Activated CD8-positive, alpha-beta memory T cell treated with anti-CD3 and anti-CD28 coated beads for 1 hour (primary cell): Measurements from ENCODE around the gene PRSS53.
"Not testable (repeated sequence)": the region's sequence is repeated elsewhere in the genome, so short reads cannot be mapped to it uniquely, and the experiment has no call there.

ENCODE experiments used
- DNase-seq, 2 donors: peaks; one replicate each; pipeline ENCODE4 v3.0.0-alpha.2; 2020; ENCODE audit warnings: low read depth in 1 of 2; ENCODE audit errors: extremely low read depth in 1 of 2

The PRSS53 gene

DNA sequence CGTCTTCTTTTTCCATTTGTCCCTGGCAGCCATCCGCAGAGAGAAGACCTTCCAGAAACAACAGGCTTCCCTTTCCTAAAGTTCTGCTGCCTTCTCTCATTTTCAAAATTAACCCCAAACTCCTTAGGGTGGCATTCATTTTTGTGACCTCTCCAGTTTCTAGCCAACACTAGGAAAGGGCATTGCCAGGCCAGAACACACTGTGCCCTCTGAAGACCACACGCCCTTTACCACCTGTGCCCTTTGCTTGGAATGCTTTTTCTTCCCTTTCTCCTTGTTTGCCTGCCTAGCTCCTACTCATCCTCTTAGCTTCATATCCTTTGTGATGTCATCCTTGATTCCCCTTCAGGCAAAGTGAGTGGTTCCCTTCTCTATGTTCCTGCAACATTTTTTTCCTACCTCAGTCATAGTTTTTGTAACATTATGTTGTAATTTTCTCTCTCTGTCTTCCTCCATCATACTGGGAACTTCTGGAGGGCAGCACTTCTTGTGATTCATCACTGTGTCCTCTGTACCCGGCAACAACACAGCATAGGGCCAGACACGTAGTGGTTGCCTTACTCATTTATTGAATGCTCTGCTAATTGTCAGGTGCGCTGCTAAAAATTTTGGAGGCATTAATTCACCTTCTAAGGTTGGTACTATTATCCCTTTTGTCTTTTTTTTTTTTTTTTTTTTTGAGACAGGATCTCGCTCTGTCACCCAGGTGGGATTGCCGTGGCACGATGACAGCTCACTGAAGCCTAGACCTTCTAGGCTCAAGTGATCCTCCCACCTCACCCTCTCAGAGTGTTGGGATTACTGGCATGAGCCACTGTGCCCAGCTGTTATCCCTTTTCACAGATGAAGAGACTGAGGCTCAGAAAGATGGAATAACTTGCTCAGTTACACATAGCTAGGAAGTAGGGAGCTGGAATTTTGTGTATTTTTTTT lies 29.7 kb upstream of the PRSS53 start:
- no peak for DNase-seq

DNA sequence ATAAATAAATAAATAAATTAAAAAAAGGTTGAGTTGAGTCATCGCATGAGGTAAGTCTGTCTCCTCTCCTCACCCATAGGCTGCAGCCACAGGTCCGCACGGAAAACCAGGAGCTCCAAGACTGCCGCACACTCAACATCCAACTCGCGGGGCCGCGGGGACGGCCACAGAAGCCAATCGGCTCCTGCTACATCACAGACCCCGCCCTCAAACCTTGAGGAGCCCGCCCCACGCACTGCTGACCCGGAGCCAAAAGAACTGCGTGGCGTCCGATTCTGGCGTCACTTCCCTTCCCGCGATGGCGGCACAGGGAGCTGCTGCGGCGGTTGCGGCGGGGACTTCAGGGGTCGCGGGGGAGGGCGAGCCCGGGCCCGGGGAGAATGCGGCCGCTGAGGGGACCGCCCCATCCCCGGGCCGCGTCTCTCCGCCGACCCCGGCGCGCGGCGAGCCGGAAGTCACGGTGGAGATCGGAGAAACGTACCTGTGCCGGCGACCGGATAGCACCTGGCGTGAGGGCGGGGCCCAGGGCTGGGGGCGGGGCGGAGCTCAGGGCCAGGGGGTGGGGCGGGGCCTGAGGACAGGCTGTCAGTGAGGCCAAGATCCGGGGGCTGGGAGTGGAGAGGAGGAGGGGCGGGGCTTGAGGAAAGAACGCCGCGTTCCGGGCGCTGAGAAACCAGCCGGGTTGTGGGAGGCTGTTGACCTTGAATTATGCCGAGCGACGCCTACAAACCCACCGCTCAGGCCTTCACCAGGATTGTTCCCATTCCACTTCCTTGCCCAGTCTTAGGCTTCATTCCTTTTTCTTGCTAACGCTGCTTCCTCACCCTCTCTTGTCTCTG lies 28.9 kb upstream of the PRSS53 start, which contains the start of gene KAT8:
KAT8 (plus strand) TSS at position 281 of the 839 bp plus-strand sequence; CDS start at position 299, 18 bp downstream.
- peak; percentile 91 to 92 for DNase-seq

DNA sequence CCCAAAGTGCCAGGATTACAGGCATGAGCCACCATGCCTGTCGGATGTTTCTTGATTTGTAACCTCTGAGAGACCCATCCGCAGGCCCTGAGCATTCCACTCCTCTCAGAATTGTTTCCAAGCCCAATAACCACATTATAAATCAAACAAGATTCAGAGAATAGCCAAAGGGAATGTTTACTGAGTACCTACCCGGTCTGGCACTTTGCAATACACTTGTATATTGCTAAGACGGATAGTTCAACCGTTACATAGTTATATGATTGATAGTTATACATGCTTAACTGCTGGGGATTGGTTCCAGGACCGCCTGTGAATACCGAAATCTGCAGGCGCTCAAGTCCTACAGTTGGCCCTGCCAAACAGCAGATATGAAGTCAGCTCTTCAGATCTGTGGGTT lies 25.7 kb upstream of the PRSS53 start:
- no peak for DNase-seq

DNA sequence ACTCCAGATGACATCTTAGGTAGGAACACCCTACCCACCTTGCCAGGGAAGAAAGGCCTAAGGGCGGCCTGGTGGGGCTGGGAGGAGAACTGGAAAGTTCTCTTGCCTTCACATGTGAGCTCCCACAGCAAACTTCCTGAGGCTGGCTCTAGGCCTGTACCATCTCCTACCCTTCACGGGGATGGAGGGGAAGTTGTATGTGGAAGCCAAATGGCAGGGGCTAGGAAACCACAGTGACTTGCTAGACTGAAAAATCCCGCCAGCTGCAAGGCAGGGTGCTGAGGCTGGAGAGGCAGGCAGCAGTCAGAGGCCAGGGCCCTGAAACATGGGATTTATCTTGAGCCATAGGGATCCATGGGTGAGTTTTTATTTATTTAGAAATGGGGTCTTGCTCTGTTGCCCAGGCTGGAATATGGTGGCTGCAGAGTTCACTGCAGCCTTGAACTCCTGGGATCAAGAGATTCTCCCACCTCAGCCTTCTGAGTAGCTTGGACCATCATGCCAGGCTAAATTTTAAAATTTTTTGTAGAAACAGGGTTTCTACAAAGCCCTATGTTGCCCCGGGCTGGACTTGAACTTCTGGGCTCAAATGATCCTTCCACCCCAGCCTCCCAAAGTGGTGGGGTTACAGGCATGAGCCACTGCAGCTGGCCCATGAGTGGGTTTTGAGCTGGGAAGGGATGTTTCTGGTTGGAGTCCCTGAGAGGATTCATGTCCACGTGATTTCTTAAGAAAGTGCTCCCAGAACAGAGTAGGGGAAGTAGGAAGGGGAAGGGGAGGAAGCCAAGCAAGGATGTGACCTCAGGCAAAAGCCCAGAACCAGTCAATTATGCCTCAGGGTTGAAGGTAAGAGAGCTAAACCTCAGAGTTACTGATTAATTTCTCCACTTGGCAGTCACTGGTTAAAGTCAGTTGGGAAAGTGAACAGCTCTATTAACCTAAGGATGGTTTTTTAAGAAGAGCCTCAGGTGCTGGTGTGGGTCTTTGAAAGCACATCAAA lies 24.7 kb upstream of the PRSS53 start:
- DNase-seq: no peak

DNA sequence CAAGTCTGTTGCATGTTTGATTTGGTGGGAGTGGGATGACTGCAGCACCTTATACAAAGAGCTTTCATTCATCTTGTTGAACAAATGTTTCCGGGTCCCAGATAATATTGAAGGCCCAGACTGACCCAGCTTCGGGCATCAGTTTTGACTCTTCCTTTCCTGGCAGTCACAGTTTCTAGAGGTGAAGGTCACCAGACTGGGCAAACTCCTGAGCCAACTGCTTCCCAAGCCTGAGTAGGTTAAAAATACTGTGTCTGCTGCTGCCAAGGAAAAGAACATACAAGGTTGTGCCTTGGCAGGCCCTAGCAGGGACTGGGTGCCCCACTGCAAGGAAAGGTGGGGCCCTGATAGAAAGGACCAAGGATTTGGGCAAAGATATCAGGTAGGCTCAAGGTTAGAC lies 24.0 kb upstream of the PRSS53 start:
- no peak for DNase-seq

DNA sequence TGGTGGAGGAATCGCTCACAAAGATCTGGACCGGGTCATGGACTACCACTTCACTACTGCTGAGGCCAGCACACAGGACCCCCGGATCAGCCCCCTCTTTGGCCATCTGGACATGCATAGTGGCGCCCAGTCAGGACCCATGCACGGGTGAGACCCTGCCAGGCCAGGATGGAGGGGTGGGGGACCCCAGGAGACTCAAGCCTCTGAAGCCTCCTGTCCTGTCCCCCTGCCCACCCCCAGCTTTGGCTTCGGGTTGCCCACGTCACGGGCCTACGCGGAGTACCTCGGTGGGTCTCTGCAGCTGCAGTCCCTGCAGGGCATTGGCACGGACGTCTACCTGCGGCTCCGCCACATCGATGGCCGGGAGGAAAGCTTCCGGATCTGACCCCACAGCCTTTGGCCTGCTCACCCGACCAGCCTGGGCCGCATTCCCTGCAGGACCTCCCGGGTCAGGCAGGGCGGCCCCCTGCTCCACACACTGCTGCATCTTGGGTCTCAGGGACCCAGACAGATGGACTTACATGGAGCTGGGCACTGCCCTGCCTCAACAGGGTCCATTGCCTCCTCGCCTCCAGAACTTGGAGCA lies 23.2 kb upstream of the PRSS53 start:
- no peak for DNase-seq

DNA sequence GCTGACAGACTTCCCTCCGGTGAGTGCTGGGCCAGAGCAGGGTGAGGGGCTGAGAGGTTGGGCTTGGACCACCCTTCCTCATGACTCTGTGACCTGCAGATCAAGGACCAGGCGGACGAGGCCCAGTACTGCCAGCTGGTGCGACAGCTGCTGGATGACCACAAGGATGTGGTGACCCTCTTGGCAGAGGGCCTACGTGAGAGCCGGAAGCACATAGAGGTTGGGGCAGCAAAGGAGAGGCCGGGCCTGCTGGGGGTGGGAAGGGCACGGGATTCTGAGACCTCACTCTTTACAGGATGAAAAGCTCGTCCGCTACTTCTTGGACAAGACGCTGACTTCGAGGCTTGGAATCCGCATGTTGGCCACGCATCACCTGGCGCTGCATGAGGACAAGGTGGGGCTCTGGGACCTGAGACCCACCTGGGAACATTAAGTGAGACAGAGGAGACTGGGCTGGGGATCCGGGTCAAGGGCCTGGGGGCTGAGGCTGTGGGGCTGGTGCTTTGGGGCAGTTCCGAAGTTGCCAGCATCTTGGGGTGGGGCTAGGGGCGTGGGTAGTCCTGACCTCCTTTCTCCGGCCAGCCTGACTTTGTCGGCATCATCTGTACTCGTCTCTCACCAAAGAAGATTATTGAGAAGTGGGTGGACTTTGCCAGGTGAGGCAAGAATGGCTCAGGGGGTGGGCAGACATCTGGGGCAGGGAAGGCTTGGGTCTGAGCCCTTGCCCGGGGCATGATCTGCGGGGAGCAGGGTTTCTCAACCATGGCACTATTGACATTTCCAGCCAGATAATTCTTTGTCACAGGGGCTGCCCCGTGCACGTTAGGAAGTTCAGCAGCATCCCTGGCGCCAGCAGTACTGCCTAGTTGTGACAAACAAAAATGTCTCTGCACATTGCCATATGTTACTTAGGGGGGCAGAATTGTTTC lies 21.6 kb upstream of the PRSS53 start:
- DNase-seq: no peak

DNA sequence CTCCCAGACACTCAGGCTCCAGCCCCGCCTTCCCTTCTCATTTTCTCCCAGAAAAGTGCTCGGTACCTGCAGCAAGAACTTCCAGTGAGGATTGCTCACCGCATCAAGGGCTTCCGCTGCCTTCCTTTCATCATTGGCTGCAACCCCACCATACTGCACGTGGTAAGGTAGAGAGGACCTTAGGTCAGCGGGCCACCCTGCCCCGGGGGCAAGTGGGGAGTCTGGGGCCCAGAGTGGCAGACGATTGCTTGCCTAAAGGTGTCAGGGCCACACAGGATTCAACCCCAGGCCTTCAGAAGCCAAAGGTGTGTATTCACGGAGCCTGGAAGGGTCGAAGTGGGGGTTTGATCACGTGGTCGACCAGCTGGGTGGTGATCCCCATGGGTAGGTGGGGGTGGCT lies 20.9 kb upstream of the PRSS53 start:
- no peak for DNase-seq

DNA sequence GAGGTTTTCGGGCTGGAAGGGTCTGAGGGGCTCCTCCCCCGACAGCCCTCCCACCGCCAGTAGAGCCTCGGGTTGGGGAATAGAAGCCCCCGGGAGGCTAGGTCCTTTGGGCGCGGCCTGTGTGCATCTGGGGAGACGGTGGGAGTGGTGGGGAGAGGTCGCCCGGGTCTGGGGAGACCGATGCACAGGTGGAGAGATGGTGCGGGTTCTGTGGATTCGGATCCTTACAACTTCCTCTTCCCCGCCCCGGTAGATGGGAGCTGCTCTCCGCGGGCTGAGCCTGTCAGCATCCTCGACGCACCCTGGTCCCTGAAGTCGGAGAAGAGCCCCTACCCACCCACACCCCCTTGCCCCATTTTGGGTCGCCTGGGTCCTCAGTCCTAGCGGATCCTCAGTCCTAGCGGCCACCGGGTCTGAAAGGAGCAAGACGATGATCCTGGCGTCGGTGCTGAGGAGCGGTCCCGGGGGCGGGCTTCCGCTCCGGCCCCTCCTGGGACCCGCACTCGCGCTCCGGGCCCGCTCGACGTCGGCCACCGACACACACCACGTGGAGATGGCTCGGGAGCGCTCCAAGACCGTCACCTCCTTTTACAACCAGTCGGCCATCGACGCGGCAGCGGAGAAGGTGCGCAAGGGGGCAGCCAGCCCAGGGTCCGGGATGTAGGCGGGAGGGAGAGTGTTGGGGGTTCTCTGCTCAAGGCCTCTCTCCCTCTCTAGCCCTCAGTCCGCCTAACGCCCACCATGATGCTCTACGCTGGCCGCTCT lies 20.2 kb upstream of the PRSS53 start:
- DNase-seq: no peak

DNA sequence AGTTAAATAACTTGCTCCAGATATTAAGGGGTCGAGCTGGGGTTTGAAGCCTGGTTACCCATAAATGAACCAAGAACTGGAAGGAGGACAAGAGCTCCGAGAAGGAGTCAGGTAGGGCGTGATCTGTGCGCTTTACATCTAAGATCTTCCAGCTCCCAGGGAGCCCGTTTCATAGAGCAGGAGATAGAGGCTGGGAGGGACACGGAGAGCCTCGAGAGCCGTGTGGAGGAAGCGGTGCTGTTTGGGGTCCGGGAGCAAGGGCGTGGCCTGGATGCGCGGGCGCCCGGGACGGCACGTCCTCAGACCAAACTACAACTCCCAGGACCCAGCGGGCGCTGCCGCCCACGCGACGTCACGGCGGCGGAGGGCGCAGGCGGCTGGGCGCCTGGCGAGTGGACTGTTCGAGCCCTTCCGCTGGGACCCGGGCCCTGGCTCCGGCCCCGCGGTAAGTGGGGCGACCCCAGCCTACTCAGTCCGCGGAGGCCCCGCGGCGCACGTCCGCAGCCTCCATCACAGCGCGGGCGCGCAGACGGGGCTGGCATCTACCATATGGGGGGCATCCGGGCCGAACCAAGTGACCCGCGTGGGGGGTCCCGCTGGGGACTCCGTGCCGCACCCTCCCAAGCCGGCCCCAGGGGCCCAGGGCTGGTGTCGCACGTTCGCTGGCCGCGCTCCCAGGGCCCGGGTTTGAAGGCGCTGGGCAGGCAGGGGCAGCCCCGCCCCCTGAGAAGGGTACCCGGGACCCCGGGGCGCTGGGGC lies 19.5 kb upstream of the PRSS53 start, which contains the start of gene BCKDK:
BCKDK (plus strand) TSS at position 352 of the 759 bp plus-strand sequence. CDS start 838 bp downstream, outside the sequence.
- DNase-seq: peak in 1 of 2 donors; percentile 41

DNA sequence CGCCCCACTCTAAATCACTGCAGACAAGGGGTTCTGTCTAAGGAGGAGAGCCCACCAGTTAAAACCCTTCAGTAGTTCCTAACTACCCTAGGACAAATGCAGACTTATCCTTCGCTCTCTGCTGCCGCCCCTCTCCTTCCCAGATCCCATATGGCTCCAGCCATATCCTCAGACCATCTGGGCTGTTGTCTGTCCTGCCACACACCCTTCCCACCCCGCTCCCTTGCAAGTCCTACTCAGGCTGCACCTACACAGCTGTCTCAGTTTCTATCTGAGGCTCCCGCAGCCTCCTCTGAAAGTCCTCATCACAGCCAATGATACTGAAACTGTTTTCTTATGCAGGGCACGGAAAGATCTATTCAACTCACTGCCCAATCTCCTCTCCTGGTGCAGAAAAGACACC lies 18.7 kb upstream of the PRSS53 start:
- DNase-seq: no peak

DNA sequence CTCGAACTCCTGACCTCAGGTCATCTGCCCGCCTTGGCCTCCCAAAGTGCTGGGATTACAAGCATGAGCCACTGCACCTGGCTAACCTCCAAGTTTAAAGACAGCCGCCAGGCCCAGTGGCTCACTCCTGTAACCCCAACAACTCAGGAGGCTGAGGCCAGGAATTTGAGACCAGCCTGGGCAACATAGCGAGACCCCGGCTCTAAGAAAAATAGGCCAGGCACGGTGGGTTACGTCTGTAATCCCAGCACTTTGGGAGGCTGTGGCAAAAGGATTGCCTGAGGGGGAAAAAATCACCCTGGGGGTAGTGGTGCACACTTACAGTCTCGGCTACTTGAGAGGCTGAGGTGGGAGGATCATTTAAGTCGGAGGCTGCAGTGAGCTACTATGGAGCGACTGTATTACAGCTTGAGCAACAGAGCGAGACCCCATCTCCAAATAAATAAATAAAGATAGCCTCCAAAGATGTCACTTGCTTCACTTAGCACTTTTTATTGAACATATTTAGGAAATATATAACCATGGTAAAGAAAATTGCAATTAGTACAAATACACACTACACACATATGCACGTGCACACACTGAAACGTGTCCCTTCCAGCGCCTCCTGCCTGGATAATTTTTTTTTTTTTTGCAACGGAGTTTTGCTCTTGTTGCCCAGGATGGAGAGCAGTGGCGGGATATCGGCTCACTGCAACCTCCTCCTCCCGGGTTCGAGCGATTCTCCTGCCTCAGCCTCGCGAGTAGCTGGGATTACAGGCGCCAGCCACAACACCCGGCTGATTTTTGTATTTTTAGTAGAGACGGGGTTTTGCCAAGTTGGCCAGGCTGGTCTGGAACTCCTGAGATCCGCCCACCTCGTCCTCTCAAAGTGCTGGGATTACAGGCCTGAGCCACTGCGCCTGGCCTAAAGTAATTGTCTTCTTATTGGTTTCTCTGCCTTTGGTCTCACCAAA lies 18.0 kb upstream of the PRSS53 start:
- no peak for DNase-seq

DNA sequence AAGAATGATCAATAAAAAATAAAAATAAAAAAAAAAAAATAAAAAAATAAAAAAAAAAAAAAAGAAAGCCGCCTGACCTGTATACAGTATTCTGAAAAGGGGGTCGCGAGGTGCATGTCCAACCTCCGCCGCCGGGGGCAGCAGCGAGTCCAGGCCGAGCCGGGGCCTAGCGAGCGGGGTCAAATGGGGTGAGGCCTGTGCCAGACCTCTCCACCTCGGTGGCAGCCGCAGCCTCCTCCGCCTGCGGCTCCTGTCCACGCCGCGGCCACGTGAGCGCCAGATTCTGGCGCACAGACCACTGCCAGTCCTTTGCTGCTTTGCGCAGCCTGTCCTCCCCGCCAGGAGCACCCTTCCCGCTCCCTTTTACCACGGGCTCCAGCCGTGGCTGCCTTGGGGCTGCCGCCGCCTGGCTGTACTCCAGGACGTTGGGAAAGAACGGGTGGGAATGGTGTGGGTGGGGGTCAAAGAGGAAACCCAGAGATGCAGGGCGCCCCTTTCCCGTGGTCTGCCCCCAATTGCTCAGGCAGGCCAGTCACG lies 17.0 kb upstream of the PRSS53 start:
- peak; percentile 48 to 73 for DNase-seq

DNA sequence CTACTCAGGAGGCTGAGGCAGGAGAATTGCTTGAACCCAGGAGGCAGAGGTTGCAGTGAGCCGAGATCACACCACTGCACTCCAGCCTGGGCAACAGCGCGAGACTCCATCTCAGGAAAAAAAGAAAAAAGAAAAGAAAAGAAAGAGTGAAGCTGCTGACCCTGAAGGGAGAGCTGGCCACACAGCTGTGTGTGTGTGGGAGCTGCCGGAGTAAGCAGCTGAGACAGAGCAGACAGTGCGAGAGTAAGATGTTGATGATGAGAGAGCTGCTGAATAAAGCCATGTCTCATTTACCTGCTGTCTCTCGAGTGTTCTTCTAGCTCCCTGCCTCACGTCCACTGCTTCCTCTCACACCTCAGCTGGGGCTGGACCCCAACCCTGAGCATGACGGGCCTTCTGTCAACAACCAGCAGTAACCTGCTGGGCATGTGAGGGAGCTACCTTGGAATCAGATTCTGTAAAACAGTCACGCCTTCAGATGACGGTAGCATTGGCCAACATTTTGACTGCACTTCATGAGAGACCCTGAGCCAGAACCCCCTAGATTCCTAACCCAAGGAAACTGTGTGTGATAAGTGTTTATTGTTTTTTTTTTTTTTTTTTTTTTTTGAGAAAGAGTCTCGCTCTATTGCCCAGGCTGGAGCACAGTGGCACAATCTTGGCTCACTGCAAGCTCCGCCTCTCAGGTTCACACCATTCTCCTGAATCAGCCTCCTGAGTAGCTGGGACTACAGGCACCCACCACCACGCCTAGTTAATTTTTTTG lies 12.3 kb upstream of the PRSS53 start:
- not testable (repeated sequence) for DNase-seq
